GM12891 (cell line): ENCODE measurements around the gene PRDX5.

ENCODE experiments used
- DNase-seq: peaks from one replicate; pipeline ENCODE4 v3.0.0; 2011; ENCODE audit warnings: low spot score; ENCODE audit not compliant: insufficient read length
- FAIRE-seq: peaks from 2 replicates; lab custom pipeline; 2011; peaks lifted over from hg19 to GRCh38; lab: Jason Lieb, UNC
- PAX5 ChIP-seq: IDR thresholded peaks from 2 replicates; pipeline ENCODE4 v1.6.1; 2011; ENCODE audit warnings: low read length, moderate library complexity, mild to moderate bottlenecking; ENCODE audit not compliant: insufficient read depth, severe bottlenecking
- POLR2A ChIP-seq: IDR thresholded peaks from 2 replicates; pipeline ENCODE4 v1.6.1; 2011; ENCODE audit warnings: low read depth, low read length, control low read depth
- POLR2AphosphoS5 ChIP-seq: IDR thresholded peaks from 2 replicates; pipeline ENCODE4 v1.6.1; 2011; ENCODE audit warnings: low read depth, low read length, control low read depth
- POU2F2 ChIP-seq: IDR thresholded peaks from 2 replicates; pipeline ENCODE4 v1.6.1; 2011; ENCODE audit warnings: low read depth, mild to moderate bottlenecking, control low read depth, low read length, moderate library complexity
- SPI1 ChIP-seq: IDR thresholded peaks from 2 replicates; pipeline ENCODE4 v1.6.1; 2011; ENCODE audit warnings: low read depth, low read length, control low read depth
- TAF1 ChIP-seq: IDR thresholded peaks from 2 replicates; pipeline ENCODE4 v1.6.1; 2011; ENCODE audit warnings: low read depth, low read length, control low read depth

PRDX5 gene

GRCh38 chr11:64324692-64325469 lies 7.0 kb downstream of the PRDX5 start:
- no peak for FAIRE-seq
- no peak for DNase-seq
- TF ChIP-seq POLR2A (no peak), TAF1 (no peak), PAX5 (no peak), POU2F2 (no peak), POLR2AphosphoS5 (no peak), SPI1 (no peak)

- DNase-seq (no peak), FAIRE-seq (no peak)
- no peak for TF ChIP-seq POLR2AphosphoS5
- no peak for TF ChIP-seq TAF1
- TF ChIP-seq POLR2A, result no peak
- TF ChIP-seq SPI1, result no peak
- no peak for TF ChIP-seq PAX5
- TF ChIP-seq POU2F2, result no peak
Measured at GRCh38 chr11:64327375-64327774, 9.5 kb downstream of the PRDX5 start.

- no peak for DNase-seq
- FAIRE-seq, result no peak
- TF ChIP-seq POLR2AphosphoS5, result no peak
- no peak for TF ChIP-seq POLR2A
- TF ChIP-seq SPI1, result no peak
- no peak for TF ChIP-seq PAX5
- no peak for TF ChIP-seq TAF1
Measured at GRCh38 chr11:64327993-64328392, 10.1 kb downstream of the PRDX5 start.

DNA sequence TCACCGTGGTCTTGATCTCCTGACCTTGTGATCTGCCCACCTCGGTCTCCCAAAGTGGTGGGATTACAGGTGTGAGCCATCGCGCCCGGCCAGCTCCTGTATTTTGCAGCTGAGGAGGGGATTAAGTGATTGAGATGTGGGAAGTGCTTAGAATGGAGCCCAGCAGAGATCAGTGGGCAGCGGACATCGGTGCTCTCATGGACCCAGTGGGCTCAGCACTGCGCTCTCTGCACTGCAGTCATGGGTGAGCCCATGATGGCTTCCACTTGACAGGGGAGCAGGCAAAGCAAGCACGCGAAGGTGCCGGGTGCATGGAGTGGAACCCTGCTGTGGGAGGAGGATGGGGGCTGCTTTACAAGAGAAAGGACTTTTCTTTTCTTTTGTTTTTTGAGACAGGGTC lies 13.0 kb downstream of the PRDX5 start:
- TF ChIP-seq TAF1 (no peak), POU2F2 (no peak), POLR2A (no peak), SPI1 (no peak), PAX5 (no peak)
- DNase-seq (no peak), FAIRE-seq (no peak)

DNA sequence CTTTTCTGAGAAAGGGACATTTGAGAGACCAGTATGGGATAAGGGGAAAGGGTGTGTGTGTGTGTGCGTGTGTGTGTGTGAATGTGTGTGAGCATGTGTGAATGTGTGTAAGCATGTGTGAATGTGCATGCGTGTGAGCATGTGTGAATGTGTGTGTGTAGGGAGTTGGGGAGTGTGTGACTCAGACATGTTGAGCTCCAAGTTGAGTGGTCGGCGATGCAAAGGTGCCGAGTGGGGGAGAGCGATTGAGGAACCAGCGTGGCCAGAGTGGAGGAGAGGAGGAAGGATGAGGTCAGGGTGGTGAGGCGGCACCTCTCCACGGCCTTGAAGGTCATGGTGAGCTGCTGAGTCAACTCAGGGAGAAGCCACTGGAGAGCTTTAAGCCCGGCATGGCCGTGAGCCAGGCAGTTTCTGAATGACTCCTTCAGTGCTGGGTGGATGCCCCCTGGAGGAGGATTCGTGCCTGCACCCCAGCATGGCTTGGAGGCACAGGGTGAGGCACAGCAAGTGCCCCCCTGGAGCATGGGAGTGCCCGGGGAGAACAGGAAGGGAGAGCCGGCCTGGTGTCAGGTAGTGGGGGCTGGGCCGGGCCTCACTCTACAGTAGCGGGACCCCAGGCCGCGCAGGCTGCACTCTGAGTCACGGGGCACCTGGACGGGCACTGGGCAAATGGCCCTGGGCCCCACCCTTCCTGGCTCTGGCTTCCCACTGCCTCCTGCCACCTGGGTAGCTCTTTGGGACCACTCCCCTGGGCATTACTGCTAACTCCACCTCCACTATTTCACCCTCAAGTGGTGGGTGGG lies 13.8 kb downstream of the PRDX5 start:
- FAIRE-seq, result peak; percentile 94
- peak; percentile 78 for DNase-seq
- TF ChIP-seq PAX5 (peak; percentile 63), POLR2AphosphoS5 (no peak)

GRCh38 chr11:64333556-64333955 lies 15.6 kb downstream of the PRDX5 start:
- TF ChIP-seq POLR2AphosphoS5 (no peak), POLR2A (no peak), SPI1 (no peak), PAX5 (no peak)
- DNase-seq (no peak), FAIRE-seq (no peak)

DNA sequence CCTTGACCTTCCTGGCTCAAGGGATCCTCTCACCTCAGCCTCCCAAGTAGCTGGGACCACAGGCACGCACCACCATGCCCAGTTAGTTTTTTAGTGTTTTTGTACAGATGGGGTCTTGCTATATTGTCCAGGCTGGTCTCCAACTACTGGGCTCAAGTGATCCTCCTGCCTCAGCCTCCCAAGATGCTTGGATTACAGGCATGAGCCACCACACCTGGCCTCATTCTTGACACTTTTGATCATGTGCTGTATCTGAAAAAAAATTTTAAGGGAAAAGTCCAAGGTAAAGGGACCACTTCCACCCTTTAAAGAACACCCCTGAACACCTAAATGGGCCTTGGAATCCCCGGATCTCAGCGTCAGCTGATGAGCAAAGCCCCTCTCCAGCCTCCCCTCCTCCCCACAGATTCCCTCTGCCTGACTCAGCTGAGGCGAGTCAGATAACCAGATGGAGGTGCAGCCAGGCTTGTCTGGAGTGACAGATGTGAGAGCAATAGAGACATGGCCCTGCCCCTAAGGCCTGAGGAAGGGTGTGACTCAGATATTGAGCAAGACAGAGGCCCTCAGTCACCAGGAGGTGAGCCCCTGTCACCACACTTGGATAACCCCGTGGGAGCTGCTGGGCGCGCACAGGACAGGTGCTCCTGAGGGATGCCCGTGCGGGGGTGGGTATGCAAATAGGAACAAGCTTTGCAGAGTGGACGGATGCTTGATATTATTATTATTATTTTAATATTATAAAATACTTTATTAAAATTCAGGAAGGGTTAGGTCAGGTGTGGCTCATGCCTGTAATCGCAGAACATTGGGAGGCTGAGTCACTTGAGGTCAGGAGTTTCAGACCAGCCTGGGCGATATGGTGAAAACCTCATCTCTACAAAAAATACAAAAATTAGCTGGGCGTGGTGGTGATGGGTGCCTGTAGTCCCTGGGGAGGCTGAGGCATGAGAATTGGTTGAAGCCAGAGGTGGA lies 17.1 kb downstream of the PRDX5 start:
- no peak for TF ChIP-seq POLR2AphosphoS5
- peak; percentile 90 for TF ChIP-seq PAX5
- peak; percentile 94 for TF ChIP-seq POU2F2
- no peak for TF ChIP-seq POLR2A
- TF ChIP-seq TAF1, result no peak
- TF ChIP-seq SPI1, result no peak
- DNase-seq, result peak; percentile 90
- peak; percentile 88 for FAIRE-seq

DNA sequence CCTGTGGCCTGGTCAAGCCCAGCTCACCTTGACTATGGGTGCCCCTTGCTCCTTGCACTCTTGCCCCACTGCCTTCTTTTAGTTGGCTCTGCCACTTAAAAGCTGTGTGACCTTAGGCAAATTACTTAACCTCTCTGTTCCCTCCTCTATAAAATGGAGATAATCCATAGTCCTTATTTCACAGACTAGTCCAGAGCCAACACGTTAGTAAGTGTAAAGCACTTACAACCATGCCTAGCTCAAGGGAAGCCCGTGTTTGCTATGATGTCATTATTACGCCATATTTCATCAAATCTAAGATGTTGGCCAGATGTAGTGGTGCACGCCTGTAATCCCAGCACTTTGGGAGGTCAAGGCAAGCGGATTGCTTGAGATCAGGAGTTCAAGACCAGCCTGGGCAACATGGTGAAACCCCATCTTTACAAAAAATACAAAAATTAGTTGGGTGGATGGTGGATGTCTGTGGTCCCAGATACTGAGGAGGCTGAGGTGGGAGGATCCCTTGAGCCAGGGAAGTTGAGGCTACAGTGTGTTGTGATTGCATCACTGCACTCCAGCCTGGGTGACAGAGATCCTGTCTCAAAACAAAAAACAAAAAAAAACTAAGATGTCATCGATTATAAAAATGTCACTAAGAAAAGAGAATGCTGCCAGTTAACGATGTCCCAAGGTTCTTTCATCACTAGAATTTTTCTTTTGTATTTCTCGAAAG lies 19.8 kb downstream of the PRDX5 start:
- no peak for FAIRE-seq
- no peak for DNase-seq
- TF ChIP-seq POLR2AphosphoS5 (no peak), TAF1 (no peak), POLR2A (no peak), POU2F2 (no peak), SPI1 (no peak), PAX5 (no peak)
